NCI-H187 (cell line): ENCODE results near the gene GPAT3.
"Not testable (repeated sequence)": the region's sequence is repeated elsewhere in the genome, so short reads cannot be mapped to it uniquely, and the experiment has no call there.

ENCODE experiments used
- DNase-seq, 2 experiments: peaks; one replicate each; lab custom pipeline; 2025; lab: John Stamatoyannopoulos, UW

Gene GPAT3

GRCh38 chr4:83552083-83552482, 16.2 kb downstream of the GPAT3 start:
- DNase-seq, result no peak

- no peak for DNase-seq
Measured at GRCh38 chr4:83552924-83553323, 17.0 kb downstream of the GPAT3 start.

- no peak for DNase-seq
Measured at GRCh38 chr4:83556006-83556707, 20.2 kb downstream of the GPAT3 start.

- DNase-seq, result no peak
Measured at GRCh38 chr4:83556816-83557215, 20.9 kb downstream of the GPAT3 start.

- DNase-seq, result no peak
Measured at GRCh38 chr4:83558059-83558653, 22.2 kb downstream of the GPAT3 start.

GRCh38 chr4:83558680-83559079, 22.8 kb downstream of the GPAT3 start:
- no peak for DNase-seq

GRCh38 chr4:83560523-83560922, 24.6 kb downstream of the GPAT3 start:
- no peak for DNase-seq

GRCh38 chr4:83561381-83561780, 25.5 kb downstream of the GPAT3 start:
- DNase-seq, result no peak

GRCh38 chr4:83563998-83564397, 28.1 kb downstream of the GPAT3 start:
- DNase-seq, result no peak

- no peak for DNase-seq
Measured at GRCh38 chr4:83568062-83568461, 32.2 kb downstream of the GPAT3 start.

GRCh38 chr4:83569429-83569828, 33.5 kb downstream of the GPAT3 start:
- DNase-seq, result no peak

GRCh38 chr4:83569987-83570386, 34.1 kb downstream of the GPAT3 start:
- DNase-seq, result no peak

GRCh38 chr4:83572848-83573247, 36.9 kb downstream of the GPAT3 start:
- DNase-seq, result no peak

GRCh38 chr4:83574247-83574646, 38.3 kb downstream of the GPAT3 start:
- DNase-seq, result no peak

- DNase-seq, result not testable (repeated sequence)
Measured at GRCh38 chr4:83576237-83576636, 40.3 kb downstream of the GPAT3 start.

- no peak for DNase-seq
Measured at GRCh38 chr4:83581411-83582288, 45.7 kb downstream of the GPAT3 start.

GRCh38 chr4:83582289-83582785, 46.4 kb downstream of the GPAT3 start:
- no peak for DNase-seq

- no peak for DNase-seq
Measured at GRCh38 chr4:83585982-83586508, 50.1 kb downstream of the GPAT3 start.

- no peak for DNase-seq
Measured at GRCh38 chr4:83589279-83589678, 53.4 kb downstream of the GPAT3 start.

- no peak for DNase-seq
Measured at GRCh38 chr4:83591056-83591455, 55.1 kb downstream of the GPAT3 start.

- DNase-seq, result no peak
Measured at GRCh38 chr4:83591730-83592129, 55.8 kb downstream of the GPAT3 start.

GRCh38 chr4:83599183-83599582, 63.3 kb downstream of the GPAT3 start:
- DNase-seq, result no peak
